Measurements from ENCODE around the gene CUTA.
A peak's percentile ranks its signal among the peaks of the same experiment; 100 is the strongest.

CUTA gene

DNA sequence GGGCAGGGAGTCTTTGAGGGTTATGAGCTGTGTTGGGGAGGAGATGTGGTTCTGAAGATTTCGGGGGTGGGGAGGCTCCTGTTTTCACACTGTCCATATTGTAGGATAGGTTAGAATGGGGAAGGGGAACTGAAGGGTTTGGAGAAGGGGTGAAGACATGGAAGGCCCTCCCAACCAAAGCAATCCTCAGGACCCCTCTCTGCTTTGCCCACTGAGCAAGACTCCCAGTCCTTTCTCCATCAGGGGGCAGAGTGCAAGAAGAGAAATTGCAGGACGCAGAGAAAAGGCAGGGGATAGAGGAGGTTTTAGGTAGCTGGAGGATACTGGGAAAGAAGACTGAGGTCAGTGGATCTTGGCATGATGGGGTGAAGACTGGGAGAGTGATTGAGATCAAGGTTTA lies 5.9 kb upstream of the CUTA start:
- DNase-seq (ENCODE audit: low read depth), result no peak

DNA sequence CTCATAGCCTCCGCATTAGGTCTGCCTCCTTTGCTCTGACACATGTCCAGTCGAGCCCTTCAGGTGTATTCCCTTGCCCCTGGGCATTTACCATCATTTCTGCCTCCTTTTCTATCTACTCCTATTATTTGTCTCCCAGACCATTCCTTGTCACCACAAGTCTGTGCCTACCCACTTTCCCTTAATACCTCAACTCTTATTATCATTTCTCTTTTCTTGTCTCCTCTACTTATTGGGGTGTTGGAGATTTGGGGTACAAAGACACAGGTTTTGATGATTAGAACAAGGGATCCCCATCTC lies 3.4 kb upstream of the CUTA start:
- DNase-seq (ENCODE audit: low read depth), result no peak

GRCh38 chr6:33420491-33421343 lies 2.8 kb upstream of the CUTA start:
- no peak for DNase-seq (ENCODE audit: low read depth)

GRCh38 chr6:33419580-33420490 lies 1.9 kb upstream of the CUTA start, which contains the start of gene SYNGAP1:
TSS of gene SYNGAP1 (plus strand) at chr6:33420065. CDS start at chr6:33420265, 200 bp downstream.
- DNase-seq (ENCODE audit: low read depth), result no peak

DNA sequence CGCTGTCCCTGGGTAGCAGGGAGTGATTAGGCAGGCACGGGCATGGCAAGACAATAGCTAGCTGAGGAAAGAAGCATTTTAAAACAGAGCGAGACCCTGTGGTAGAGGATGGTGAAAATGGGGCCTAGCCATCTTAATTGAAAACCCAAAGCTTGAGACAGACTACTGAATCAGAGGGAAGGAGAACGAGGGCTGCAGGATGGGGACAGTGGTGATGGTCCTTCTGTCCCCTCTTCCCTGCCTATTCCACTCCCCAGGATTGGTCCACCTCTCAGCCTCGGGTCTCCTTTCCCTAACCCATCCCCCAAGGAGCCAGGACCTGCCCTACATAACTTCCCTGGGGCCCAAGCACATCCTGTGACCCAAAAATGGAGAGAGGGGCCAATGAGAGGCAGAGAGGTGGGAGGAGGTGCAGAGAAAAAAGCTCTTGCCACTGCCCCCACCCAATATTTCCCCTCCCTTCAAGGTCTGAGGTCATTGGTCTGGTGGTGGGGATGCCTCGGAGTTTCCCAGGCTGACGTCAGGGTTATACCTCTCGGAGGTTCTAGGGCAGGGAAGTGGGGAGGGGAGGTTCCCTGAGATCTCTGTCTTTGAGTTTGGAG lies 884 bp upstream of the CUTA start:
- no peak for DNase-seq (ENCODE audit: low read depth)

DNA sequence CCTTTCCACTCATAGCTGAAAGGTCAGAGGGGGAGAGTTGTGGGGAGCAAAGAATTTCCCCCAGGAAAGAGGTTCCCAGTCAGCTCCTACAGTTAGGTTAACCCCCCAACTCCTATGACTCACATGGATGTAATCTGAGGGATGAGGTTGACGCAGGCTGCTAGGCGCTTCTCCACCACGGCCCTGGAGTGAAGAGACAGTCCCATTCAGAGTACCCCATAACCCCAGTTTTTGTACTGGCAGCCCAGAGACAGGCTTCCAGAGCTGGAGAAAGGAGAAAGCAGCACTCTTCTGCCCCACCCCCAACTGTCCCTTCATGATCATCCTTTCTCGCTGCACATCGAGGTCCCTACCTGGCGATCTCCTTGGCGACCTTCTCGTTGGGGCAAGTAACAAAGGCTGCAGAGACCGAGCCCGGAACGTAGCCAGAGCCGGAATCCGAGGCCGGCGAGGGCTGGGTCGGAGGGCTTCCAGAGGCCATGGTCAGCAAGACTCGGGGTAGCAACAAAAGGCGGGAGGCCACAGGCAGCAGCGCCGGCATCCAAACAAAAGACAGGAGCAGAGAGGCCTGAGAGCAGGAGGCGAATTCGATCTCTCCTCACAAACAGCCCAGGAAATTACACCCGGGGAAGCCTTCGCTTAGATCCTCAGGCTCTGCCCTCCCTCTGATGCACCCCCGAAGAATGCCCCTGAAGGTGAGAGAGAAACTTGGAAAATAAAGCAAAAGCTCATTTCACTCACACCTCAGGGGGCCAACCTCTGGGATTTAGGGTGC lies 592 bp downstream of the CUTA start:
- DNase-seq (ENCODE audit: low read depth), result peak; percentile 77

DNA sequence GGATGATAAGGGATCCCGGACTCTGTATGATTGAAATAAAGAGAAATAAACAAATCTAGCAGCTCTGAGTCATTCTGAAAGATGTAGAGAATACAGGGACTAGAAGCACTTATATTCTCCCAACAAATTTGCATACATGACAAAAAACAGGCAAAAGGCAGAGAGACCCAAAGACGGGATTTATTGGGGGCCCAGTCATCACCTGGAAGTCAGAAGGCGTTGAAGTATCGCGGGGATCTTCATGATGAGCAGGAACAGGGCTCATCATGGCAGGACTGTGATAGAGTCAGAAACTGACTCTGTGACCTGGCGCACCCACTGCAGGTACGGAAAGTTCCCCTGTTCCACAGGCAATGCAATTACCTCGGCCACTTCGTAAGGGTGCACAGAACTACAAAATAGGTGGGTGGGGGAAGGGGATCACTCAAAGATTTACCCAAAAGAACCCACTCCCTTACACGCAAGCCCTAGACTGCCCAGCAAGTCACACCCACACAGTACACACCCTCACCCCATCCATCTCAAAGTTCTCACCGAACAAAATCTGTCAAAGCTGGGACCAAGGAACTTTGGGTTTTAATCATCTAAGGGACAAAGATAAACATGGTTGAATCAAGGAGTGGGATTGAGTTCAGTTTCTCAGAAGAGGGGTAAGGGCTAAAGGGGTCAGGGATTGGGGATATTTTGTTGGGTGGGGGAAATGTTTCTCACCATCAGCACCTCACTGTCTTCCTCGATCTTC lies 1.4 kb downstream of the CUTA start:
- no peak for DNase-seq (ENCODE audit: low read depth)

DNA sequence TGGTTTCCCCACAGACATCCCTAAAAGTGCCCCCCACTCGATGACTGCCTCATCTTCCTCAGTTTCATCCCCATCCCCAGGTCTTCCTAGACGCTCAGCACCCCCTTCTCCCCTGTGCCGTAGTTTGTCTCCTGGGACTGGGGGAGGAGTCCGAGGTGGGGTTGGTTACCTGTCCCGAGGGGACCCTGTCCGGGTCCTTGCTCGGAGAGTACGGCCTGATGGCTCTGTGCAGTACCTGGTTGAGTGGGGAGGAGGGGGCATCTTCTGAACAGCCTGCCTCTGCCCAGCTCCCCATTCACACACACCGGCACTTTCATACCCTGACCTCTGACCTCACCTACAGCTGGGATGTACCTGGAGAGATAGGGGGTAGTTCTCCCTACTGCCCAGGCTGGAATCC lies 2.1 kb downstream of the CUTA start:
- no peak for DNase-seq (ENCODE audit: low read depth)

GRCh38 chr6:33414592-33415271 lies 3.2 kb downstream of the CUTA start:
- no peak for DNase-seq (ENCODE audit: low read depth)

- no peak for DNase-seq (ENCODE audit: low read depth)
These were observed 4.4 kb downstream of the CUTA start for GRCh38 chr6:33413241-33414120.

GRCh38 chr6:33412140-33413009 lies 5.5 kb downstream of the CUTA start:
- DNase-seq (ENCODE audit: low read depth), result no peak

DNA sequence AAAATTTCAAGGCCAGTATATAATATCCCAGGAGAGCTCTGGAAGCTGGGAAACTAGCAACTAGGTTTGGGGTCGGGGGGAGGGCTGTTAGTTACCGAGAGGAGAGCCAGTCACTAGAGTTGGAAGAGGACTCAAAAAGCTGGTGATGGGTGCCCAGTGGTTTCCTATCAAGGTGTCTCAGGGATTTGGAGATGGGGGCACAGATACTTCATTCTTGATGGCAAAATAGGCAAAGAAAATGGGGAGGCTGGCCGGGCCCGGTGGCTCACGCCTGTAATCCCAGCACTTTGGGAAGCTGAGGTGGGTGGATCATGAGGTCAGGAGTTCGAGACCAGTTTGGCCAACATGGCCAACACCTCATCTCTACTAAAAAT lies 6.3 kb downstream of the CUTA start:
- no peak for DNase-seq (ENCODE audit: low read depth)

DNA sequence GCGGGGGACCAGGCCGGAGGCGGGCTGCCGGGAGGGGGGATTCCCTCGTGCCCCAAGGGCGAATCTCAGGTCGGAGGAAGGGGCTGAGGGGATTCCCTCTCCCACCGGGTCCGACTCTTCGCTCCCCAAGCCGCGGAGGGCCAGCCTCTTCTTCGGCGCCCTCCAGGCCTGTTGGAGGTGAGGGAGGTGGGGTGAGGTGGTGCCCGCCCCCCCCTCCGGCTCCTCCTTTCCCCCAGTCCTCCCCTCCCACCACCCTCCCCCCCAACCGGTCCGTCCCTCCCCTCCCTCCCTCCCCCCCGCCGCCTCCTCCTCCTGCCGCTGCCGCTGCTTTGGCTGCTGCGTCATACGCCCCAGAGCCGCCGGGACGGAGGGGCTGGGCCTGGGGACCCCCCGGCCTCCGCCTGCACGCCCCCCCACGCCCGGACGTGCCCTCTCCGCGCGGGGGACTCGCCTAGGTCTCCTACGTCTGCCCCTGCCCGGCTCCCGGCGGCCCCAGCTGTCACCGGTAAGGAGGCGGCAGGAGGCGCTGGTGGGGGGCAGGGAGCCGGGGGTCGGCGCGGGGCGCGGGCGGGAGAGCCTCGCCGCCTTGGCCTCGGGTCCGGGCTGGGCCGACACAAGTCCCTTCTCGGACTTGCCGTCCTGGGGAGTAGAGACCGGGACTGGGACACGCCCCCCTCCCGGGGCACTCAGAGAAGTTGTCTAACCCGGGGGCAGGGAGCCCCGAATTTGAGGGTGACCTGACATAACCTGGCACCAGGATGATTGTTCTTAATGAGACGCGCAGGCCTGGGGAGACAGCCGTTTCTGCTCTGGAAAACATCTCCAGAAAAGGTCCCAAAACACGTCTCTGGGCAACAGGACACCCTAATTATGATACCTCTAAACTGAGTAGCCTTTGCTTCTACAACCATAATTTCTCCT lies 6.9 kb downstream of the CUTA start, which contains the start of gene PHF1:
TSS of gene PHF1 (plus strand) at position 304 of the 921 bp plus-strand sequence. CDS start 1,250 bp downstream, outside the sequence.
- no peak for DNase-seq (ENCODE audit: low read depth)

DNA sequence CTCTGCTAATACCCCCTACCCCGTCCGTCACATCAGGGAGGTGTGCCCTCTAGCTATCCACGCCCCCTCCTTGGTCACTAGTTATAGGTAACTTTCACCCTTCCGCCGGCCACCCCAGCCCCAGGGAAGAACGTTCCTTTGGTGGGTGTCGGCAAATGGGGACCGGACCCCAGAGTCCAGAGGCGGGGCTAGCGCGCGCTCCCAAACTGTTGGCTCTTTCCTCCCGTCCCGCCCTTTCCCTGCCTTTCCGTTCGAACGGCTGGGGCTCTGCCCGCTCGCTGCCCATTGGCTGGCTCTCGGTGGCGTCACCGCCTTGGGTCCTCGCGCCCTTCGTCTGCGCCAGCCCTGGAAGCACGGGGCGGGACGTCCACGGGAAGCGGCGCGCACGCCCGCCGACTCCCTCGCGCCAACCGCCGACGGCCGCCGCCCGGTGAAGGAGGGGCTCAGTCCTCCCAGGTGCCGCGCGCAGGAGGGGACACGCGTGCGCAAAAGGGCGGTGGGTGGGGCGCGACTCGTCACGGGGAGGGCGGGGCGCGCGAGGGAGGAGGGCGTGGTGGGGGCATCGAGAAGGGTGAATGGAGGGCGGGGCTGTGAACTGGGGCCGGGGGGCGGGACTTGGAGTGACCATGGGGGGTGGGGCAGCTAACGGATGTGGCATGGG lies 7.7 kb downstream of the CUTA start:
- DNase-seq (ENCODE audit: low read depth), result peak; percentile 90

GRCh38 chr6:33407132-33407718 lies 10.7 kb downstream of the CUTA start:
- DNase-seq (ENCODE audit: low read depth), result no peak

GRCh38 chr6:33406126-33406525 lies 11.8 kb downstream of the CUTA start:
- DNase-seq (ENCODE audit: low read depth), result no peak

Measured in HS-5 (cell line).